Mesothelial cell of epicardium (in vitro differentiated cells): ENCODE results near the gene PDE4B. TPM values are rescaled to one million over a fixed set of nuclear protein-coding genes. Genes with fewer than 3 reads are reported as not detected.

Experiments used
- DNase-seq, 2 experiments: peaks; one replicate each; pipeline ENCODE4 v3.0.0; 2021; ENCODE audit warnings: low spot score in 2 of 2; ENCODE audit not compliant: unreplicated experiment in 2 of 2
- H3K27ac Mint-ChIP-seq: 2 replicates; pipeline ENCODE4 v1.8.0; 2021; ENCODE audit warnings: mixed read lengths
- H3K27me3 Mint-ChIP-seq: 2 replicates; pipeline ENCODE4 v1.8.0; 2021; ENCODE audit warnings: low read depth, mixed read lengths
- H3K36me3 Mint-ChIP-seq: 2 replicates; pipeline ENCODE4 v1.8.0; 2021; ENCODE audit warnings: mixed read lengths
- H3K4me1 Mint-ChIP-seq: 2 replicates; pipeline ENCODE4 v1.8.0; 2021; ENCODE audit warnings: mixed read lengths
- H3K4me3 Mint-ChIP-seq: 2 replicates; pipeline ENCODE4 v1.8.0; 2021; ENCODE audit warnings: mild to moderate bottlenecking, moderate library complexity, mixed read lengths
- H3K9me3 Mint-ChIP-seq: 2 replicates; pipeline ENCODE4 v1.8.0; 2021; ENCODE audit warnings: mixed read lengths
- CTCF ChIP-seq: fragments of 200-600 bp; sonication (generic); IDR thresholded peaks from one replicate; pipeline ENCODE4 v1.5.0; 2021; ENCODE audit warnings: antibody characterized with exemption; ENCODE audit not compliant: unreplicated experiment
- total RNA-seq: library from RNA; stranded (reverse); gene quantifications from 3 replicates; pipeline ENCODE4 v1.2.1, GENCODE V29; 2021

PDE4B gene
- total RNA-seq, 1 donor from 2014 or later: 22.3 TPM

DNA sequence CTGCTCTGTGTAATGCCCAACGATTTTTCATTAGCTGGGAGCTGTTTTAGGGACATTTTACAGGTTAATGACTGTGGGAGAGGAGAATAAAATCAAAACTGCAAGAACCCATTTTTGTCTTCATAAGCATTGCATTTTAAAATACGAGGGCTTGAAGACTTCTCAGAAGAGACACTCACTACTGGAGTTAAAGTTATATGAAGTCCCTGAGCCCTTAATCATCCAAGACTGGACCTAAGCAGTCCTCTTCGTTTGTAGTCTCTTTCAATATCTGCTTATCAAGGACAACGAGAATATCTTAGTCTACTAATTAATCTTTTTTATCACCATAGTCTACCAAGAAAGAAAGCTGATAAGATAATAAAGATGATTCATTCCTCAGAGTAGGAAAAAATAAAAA, 564.3 kb downstream of the PDE4B start:
- DNase-seq: no peak
- H3K36me3 Mint-ChIP-seq: peaks cover 8% of the 10 kb centered on the region
- peak overlapping the region; percentile 58 for H3K27ac Mint-ChIP-seq
- peaks cover 82% of the 10 kb centered on the region for H3K4me1 Mint-ChIP-seq
- TF ChIP-seq CTCF: no peak
- H3K9me3 Mint-ChIP-seq: no peaks in the 10 kb centered on the region
- H3K4me3 Mint-ChIP-seq: no peak overlapping the region
- no peaks in the 10 kb centered on the region for H3K27me3 Mint-ChIP-seq

GRCh38 chr1:66357478-66358197, 564.9 kb downstream of the PDE4B start:
- no peak for TF ChIP-seq CTCF
- Mint-ChIP-seq H3K4me3 (no peak overlapping the region), H3K27me3 (no peaks in the 10 kb centered on the region), H3K9me3 (no peaks in the 10 kb centered on the region), H3K27ac (peak overlapping the region; percentile 58), H3K4me1 (peaks cover 76% of the 10 kb centered on the region), H3K36me3 (peaks cover 14% of the 10 kb centered on the region)
- no peak for DNase-seq

DNA sequence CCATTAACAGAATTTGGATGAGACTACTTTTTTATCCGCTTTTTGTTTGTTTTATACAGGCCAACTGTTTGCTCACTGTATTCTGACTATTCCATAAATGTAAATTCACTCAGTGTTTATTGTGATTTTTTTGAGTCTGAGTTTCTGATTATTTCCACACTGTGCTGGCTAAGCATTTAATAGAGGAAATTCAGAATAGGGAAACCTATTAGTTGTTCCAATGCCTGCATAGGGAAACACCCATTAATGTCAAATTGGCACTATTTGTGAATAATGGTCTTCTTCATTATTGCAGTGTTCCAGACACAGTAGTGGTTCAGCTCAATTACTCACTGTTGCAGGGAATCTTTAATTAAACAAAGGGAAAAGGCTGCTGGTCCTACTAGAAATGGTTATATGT, 566.6 kb downstream of the PDE4B start:
- Mint-ChIP-seq H3K27me3 (no peaks in the 10 kb centered on the region), H3K36me3 (peaks cover 26% of the 10 kb centered on the region), H3K4me1 (peaks cover 59% of the 10 kb centered on the region), H3K4me3 (no peak overlapping the region), H3K27ac (peak overlapping the region; percentile 47), H3K9me3 (no peaks in the 10 kb centered on the region)
- no peak for DNase-seq
- TF ChIP-seq CTCF: no peak

- no peak for TF ChIP-seq CTCF
- Mint-ChIP-seq H3K4me3 (no peak overlapping the region), H3K9me3 (no peaks in the 10 kb centered on the region), H3K4me1 (peaks cover 59% of the 10 kb centered on the region), H3K27me3 (no peaks in the 10 kb centered on the region), H3K27ac (peak overlapping the region; percentile 51), H3K36me3 (peaks cover 31% of the 10 kb centered on the region)
- no peak for DNase-seq
Measured at GRCh38 chr1:66359815-66360214, 567.1 kb downstream of the PDE4B start.

DNA sequence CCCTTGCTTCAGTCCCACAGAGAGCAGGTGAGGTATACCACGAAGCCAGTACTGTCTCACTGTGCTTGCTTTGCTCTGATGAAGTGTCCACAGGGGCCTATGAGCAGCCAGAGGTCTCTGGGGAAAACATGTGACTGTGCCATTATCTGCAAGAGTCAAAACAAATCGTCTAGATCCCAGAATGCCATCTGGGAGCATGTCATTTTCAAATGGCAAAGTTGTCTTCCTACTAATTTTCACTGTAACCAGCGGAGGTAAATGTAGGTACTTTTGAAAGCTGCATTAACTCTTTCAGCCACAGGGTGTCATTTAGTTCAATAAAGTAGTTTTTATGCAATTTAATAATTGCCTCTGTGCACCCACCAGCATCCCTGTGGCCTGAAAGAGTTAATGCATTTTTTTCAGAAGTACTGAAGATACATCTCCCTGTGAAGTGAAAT, 567.6 kb downstream of the PDE4B start:
- H3K27me3 Mint-ChIP-seq: no peaks in the 10 kb centered on the region
- H3K27ac Mint-ChIP-seq: peak overlapping the region; percentile 51
- peaks cover 31% of the 10 kb centered on the region for H3K36me3 Mint-ChIP-seq
- DNase-seq: no peak
- TF ChIP-seq CTCF: peak; percentile 41
- H3K9me3 Mint-ChIP-seq: no peaks in the 10 kb centered on the region
- peaks cover 58% of the 10 kb centered on the region for H3K4me1 Mint-ChIP-seq
- H3K4me3 Mint-ChIP-seq: no peak overlapping the region
